ENCODE results near the gene ARHGEF33. TPM values are rescaled to one million over a fixed set of nuclear protein-coding genes. Genes with fewer than 3 reads are reported as not detected.

Gene ARHGEF33
- total and polyA plus RNA-seq, 2 of the 8 experiments (the other 6 are each of a cell fraction or from before 2014, with no cell fraction given), result 0.09 to 0.95 TPM

GRCh38 chr2:38905251-38905650 is 15.6 kb downstream of the ARHGEF33 start:
- WGBS, 2 experiments (ENCODE audit: extremely low coverage in 1 of 2, insufficient coverage in 1 of 2, insufficient read length in 1 of 2, insufficient replicate concordance in 2 of 2, low coverage in 1 of 2, low lambda C conversion rate in 2 of 2, missing lambda C conversion rate in 1 of 2), result 96% methylated on average over 2 of the region's 2 CpGs; no CpG with 5 or more reads in 1 of the 2 experiments
- H3K79me2 ChIP-seq (ENCODE audit: control insufficient read depth in 1 of 2, insufficient read depth in 2 of 2, low read length in 2 of 2), result no peaks in the 10 kb centered on the region
- no peak overlapping the region for H3K9ac ChIP-seq (replicated peaks in 1 of 4; ENCODE audit: extremely low read depth in 1 of 4, low read depth in 3 of 4, low read length in 3 of 4)
- no peak overlapping the region for H2BK120ac ChIP-seq (replicated peaks; ENCODE audit: low read depth, low read length)
- no peak overlapping the region for H2BK5ac ChIP-seq (ENCODE audit: low read depth, low read length)
- no peak overlapping the region for H3K23ac ChIP-seq (ENCODE audit: insufficient read length)
- H3K4me2 ChIP-seq (ENCODE audit: insufficient read depth in 1 of 2, low read depth in 2 of 2, low read length in 2 of 2), result no peak overlapping the region
- no peak overlapping the region for H4K8ac ChIP-seq (ENCODE audit: extremely low read depth, insufficient read depth, low read length)
- no peaks in the 10 kb centered on the region for H3K9me3 ChIP-seq (ENCODE audit: insufficient read depth in 2 of 2, low read depth in 1 of 2, low read length in 1 of 2)
- H4K20me1 ChIP-seq (replicated peaks in 1 of 2; ENCODE audit: control insufficient read depth in 1 of 2, insufficient read depth in 2 of 2, low read length in 2 of 2), result no peaks in the 10 kb centered on the region
- H2BK12ac ChIP-seq (ENCODE audit: low read depth, low read length), result no peak overlapping the region
- H3K4me3 ChIP-seq (ENCODE audit: extremely low read depth in 1 of 4, insufficient read depth in 2 of 4, low read depth in 3 of 4, low read length in 4 of 4), result no peak overlapping the region
- no peaks in the 10 kb centered on the region for H3K79me1 ChIP-seq (ENCODE audit: low read depth, low read length)
- H3K18ac ChIP-seq (ENCODE audit: extremely low read depth, low read length), result no peak overlapping the region
- no peak overlapping the region for H3K27ac ChIP-seq (ENCODE audit: low read depth, low read length)
- DNase-seq (ENCODE audit: low read depth in 1 of 2, low spot score in 2 of 2), result no peak
- CTCF ChIA-PET (ENCODE audit: partially characterized antibody), result interaction anchor here (1.0 to 1.4 kb wide), 3 partner anchors 12 to 324 kb away, joined by 3 read pairs; no protein-coding TSS in a partner anchor
- no peaks in the 10 kb centered on the region for H3K27me3 ChIP-seq (replicated peaks in 1 of 4; ENCODE audit: control insufficient read depth in 3 of 4, extremely low read depth in 1 of 4, insufficient read depth in 3 of 4, low read length in 3 of 4)
- no peaks in the 10 kb centered on the region for H3K36me3 ChIP-seq (ENCODE audit: control insufficient read depth in 2 of 4, insufficient read depth in 4 of 4, low read length in 3 of 4)
- H4K5ac ChIP-seq (ENCODE audit: insufficient read length, low read depth, low read length), result no peak overlapping the region
- no peak overlapping the region for H2AFZ ChIP-seq (ENCODE audit: low read length)
- no peak overlapping the region for H2BK15ac ChIP-seq (ENCODE audit: low read length)
- H2BK20ac ChIP-seq (ENCODE audit: low read length), result no peak overlapping the region
- POLR2A ChIA-PET (ENCODE audit: partially characterized antibody), result no interaction called here
- no peak overlapping the region for H3K56ac ChIP-seq (replicated peaks; ENCODE audit: insufficient read length, low read depth, low read length)
- no peaks in the 10 kb centered on the region for H3K4me1 ChIP-seq (replicated peaks in 1 of 4; ENCODE audit: control insufficient read depth in 3 of 4, insufficient read depth in 4 of 4, low read length in 3 of 4)
- H3K23me2 ChIP-seq (ENCODE audit: low read depth, low read length), result no peaks in the 10 kb centered on the region
- H2AK5ac ChIP-seq (ENCODE audit: low read depth, low read length), result no peak overlapping the region
- TF ChIP-seq TCF12 (IDR thresholded peaks at IDR 0.05; ENCODE audit: low read depth, low read length) (no peak), CREB1 (IDR thresholded peaks at IDR 0.05) (no peak), RBBP5 (IDR thresholded peaks at IDR 0.05; ENCODE audit: borderline replicate concordance, low read depth, low read length) (no peak), HDAC2 (IDR thresholded peaks at IDR 0.05; ENCODE audit: borderline replicate concordance in 1 of 2, low read depth in 2 of 2, low read length in 2 of 2) (no peak), SIRT6 (IDR thresholded peaks at IDR 0.05; ENCODE audit: low read length) (no peak), CTBP2 (IDR thresholded peaks at IDR 0.05; ENCODE audit: borderline replicate concordance, insufficient read depth, insufficient read length, low read length) (no peak), SAP30 (IDR thresholded peaks at IDR 0.05; ENCODE audit: insufficient read depth, insufficient replicate concordance, low read length) (no peak), USF2 (IDR thresholded peaks at IDR 0.05; ENCODE audit: low read length) (no peak)
- H3K14ac ChIP-seq (ENCODE audit: insufficient read length), result no peak overlapping the region
- H4K91ac ChIP-seq (replicated peaks; ENCODE audit: insufficient read length, low read length), result no peak overlapping the region
- FAIRE-seq, result no peak
- no peak overlapping the region for H3K4ac ChIP-seq (replicated peaks; ENCODE audit: insufficient read length, low read depth, low read length)
